ENCODE data around the gene CASZ1. TPM values are rescaled to one million over a fixed set of nuclear protein-coding genes. Genes with fewer than 3 reads are reported as not detected.
A peak's percentile ranks its signal among the peaks of the same experiment; 100 is the strongest.

Gene CASZ1
- polyA plus RNA-seq, 3 donors: 0.30 to 3.7 (median 0.50) TPM

- intact Hi-C loops (cut with micrococcal nuclease): no loop called here
- H3K27me3 ChIP-seq (ENCODE audit: control insufficient read depth in 2 of 2, insufficient read depth in 2 of 2, low read length in 2 of 2): no peaks in the 10 kb centered on the region
- Mint-ChIP-seq H3K4me1 (peaks cover 3% of the 10 kb centered on the region), H3K9me3 (no peaks in the 10 kb centered on the region), H3K36me3 (no peaks in the 10 kb centered on the region), H3K4me3 (no peak overlapping the region), H3K27me3 (ENCODE audit: low read depth in 3 of 3) (peaks cover 0 to 7% (median 6%) of the 10 kb centered on the region in 3 donors), H3K27ac (peak overlapping the region in 1 of 7 donors; percentile 35)
- no peaks in the 10 kb centered on the region for H3K9me3 ChIP-seq (replicated peaks in 1 of 2; ENCODE audit: control insufficient read depth in 1 of 2, insufficient read depth in 1 of 2, low read length in 2 of 2)
- no peak overlapping the region for H3K4me3 ChIP-seq (replicated peaks in 1 of 3; ENCODE audit: low read depth in 2 of 3, low read length in 3 of 3)
- no peaks in the 10 kb centered on the region for H3K79me2 ChIP-seq (ENCODE audit: insufficient read depth, low read length)
- peaks cover 3% of the 10 kb centered on the region for H4K20me1 ChIP-seq (ENCODE audit: insufficient read depth, low read length)
- H3K27ac ChIP-seq (ENCODE audit: low read depth in 1 of 2, low read length in 2 of 2): no peak overlapping the region
- H2AFZ ChIP-seq (ENCODE audit: insufficient read depth, low read depth, low read length, poor library complexity, severe bottlenecking): no peak overlapping the region
- no peaks in the 10 kb centered on the region for H3K4me1 ChIP-seq (ENCODE audit: control insufficient read depth in 1 of 2, insufficient read depth in 2 of 2, low read length in 2 of 2)
- no peak for DNase-seq
- 100% methylated on average over 4 of the region's 11 CpGs for WGBS (ENCODE audit: insufficient coverage)
- no peaks in the 10 kb centered on the region for H3K36me3 ChIP-seq (replicated peaks in 1 of 2; ENCODE audit: control insufficient read depth in 1 of 2, insufficient read depth in 2 of 2, low read length in 2 of 2)
- no peak overlapping the region for H3K4me2 ChIP-seq (replicated peaks; ENCODE audit: extremely low read depth, low read length, poor library complexity, severe bottlenecking)
- H3K9ac ChIP-seq (ENCODE audit: insufficient read depth, low read length, poor library complexity, severe bottlenecking): no peak overlapping the region
- TF ChIP-seq CTCF (IDR thresholded peaks at IDR 0.05): no peak
Observed at GRCh38 chr1:10678852-10679251, 117.6 kb downstream of the CASZ1 start.

GRCh38 chr1:10678402-10678801, 118.0 kb downstream of the CASZ1 start:
- no peak overlapping the region for H2AFZ ChIP-seq (ENCODE audit: insufficient read depth, low read depth, low read length, poor library complexity, severe bottlenecking)
- Mint-ChIP-seq H3K9me3 (no peaks in the 10 kb centered on the region), H3K27ac (no peak overlapping the region), H3K27me3 (ENCODE audit: low read depth in 3 of 3) (peaks cover 0 to 6% (median 6%) of the 10 kb centered on the region in 3 donors), H3K4me3 (no peak overlapping the region), H3K36me3 (no peaks in the 10 kb centered on the region), H3K4me1 (peaks cover 3% of the 10 kb centered on the region)
- H4K20me1 ChIP-seq (ENCODE audit: insufficient read depth, low read length): peaks cover 3% of the 10 kb centered on the region
- no peak for DNase-seq
- no peaks in the 10 kb centered on the region for H3K36me3 ChIP-seq (replicated peaks in 1 of 2; ENCODE audit: control insufficient read depth in 1 of 2, insufficient read depth in 2 of 2, low read length in 2 of 2)
- H3K27ac ChIP-seq (ENCODE audit: low read depth in 1 of 2, low read length in 2 of 2): no peak overlapping the region
- intact Hi-C loops (cut with micrococcal nuclease): no loop called here
- no peaks in the 10 kb centered on the region for H3K9me3 ChIP-seq (replicated peaks in 1 of 2; ENCODE audit: control insufficient read depth in 1 of 2, insufficient read depth in 1 of 2, low read length in 2 of 2)
- no peak for TF ChIP-seq CTCF (IDR thresholded peaks at IDR 0.05)
- no peaks in the 10 kb centered on the region for H3K27me3 ChIP-seq (ENCODE audit: control insufficient read depth in 2 of 2, insufficient read depth in 2 of 2, low read length in 2 of 2)
- H3K9ac ChIP-seq (ENCODE audit: insufficient read depth, low read length, poor library complexity, severe bottlenecking): no peak overlapping the region
- H3K4me1 ChIP-seq (ENCODE audit: control insufficient read depth in 1 of 2, insufficient read depth in 2 of 2, low read length in 2 of 2): no peaks in the 10 kb centered on the region
- H3K4me2 ChIP-seq (replicated peaks; ENCODE audit: extremely low read depth, low read length, poor library complexity, severe bottlenecking): no peak overlapping the region
- H3K4me3 ChIP-seq (replicated peaks in 1 of 3; ENCODE audit: low read depth in 2 of 3, low read length in 3 of 3): no peak overlapping the region
- no peaks in the 10 kb centered on the region for H3K79me2 ChIP-seq (ENCODE audit: insufficient read depth, low read length)
- WGBS (ENCODE audit: insufficient coverage): 100% methylated on average over 1 of the region's 23 CpGs

Data from CD14-positive monocyte (primary cell).